SHP77 treated with DMSO at 0.1 percent for 48 hours (cell line): ENCODE measurements around the gene SHANK2.

ENCODE experiments used
- DNase-seq: peaks from one replicate; lab custom pipeline; 2025; lab: John Stamatoyannopoulos, UW

The SHANK2 gene

GRCh38 chr11:71222318-71223080, 29.9 kb downstream of the SHANK2 start:
- no peak for DNase-seq

GRCh38 chr11:71221821-71222220, 30.6 kb downstream of the SHANK2 start:
- DNase-seq = no peak

- DNase-seq = no peak
Observed at GRCh38 chr11:71221201-71221600, 31.2 kb downstream of the SHANK2 start.

- no peak for DNase-seq
Observed at GRCh38 chr11:71218789-71219499, 33.4 kb downstream of the SHANK2 start.

- DNase-seq = no peak
Observed at GRCh38 chr11:71215425-71215965, 36.9 kb downstream of the SHANK2 start.

GRCh38 chr11:71214553-71215424, 37.6 kb downstream of the SHANK2 start:
- DNase-seq = no peak

GRCh38 chr11:71213696-71214552, 38.5 kb downstream of the SHANK2 start:
- no peak for DNase-seq

- no peak for DNase-seq
Observed at GRCh38 chr11:71212871-71213559, 39.4 kb downstream of the SHANK2 start.

GRCh38 chr11:71211631-71212030, 40.7 kb downstream of the SHANK2 start:
- DNase-seq = no peak

GRCh38 chr11:71210861-71211260, 41.5 kb downstream of the SHANK2 start:
- DNase-seq = no peak

- no peak for DNase-seq
Observed at GRCh38 chr11:71209656-71210055, 42.7 kb downstream of the SHANK2 start.

- no peak for DNase-seq
Observed at GRCh38 chr11:71209181-71209580, 43.2 kb downstream of the SHANK2 start.

- DNase-seq = no peak
Observed at GRCh38 chr11:71208011-71208774, 44.2 kb downstream of the SHANK2 start.

- DNase-seq = no peak
Observed at GRCh38 chr11:71207563-71207962, 44.8 kb downstream of the SHANK2 start.

- no peak for DNase-seq
Observed at GRCh38 chr11:71206186-71206585, 46.2 kb downstream of the SHANK2 start.

- no peak for DNase-seq
Observed at GRCh38 chr11:71204748-71205664, 47.4 kb downstream of the SHANK2 start.

GRCh38 chr11:71204294-71204693, 48.1 kb downstream of the SHANK2 start:
- no peak for DNase-seq

GRCh38 chr11:71203681-71204080, 48.7 kb downstream of the SHANK2 start:
- DNase-seq = no peak

- DNase-seq = no peak
Observed at GRCh38 chr11:71202966-71203365, 49.4 kb downstream of the SHANK2 start.
